ENCODE results near the gene TINCR.
A peak's percentile ranks its signal among the peaks of the same experiment; 100 is the strongest.

- TF ChIP-seq CTCF (IDR thresholded peaks at IDR 0.05) (peak in 1 of 6 experiments; percentile 28), POLR2A (IDR thresholded peaks at IDR 0.05) (no peak)
These were observed 32.8 kb downstream of the TINCR start for GRCh38 chr19:5534787-5535586.

Data from thyroid gland (tissue), 4 donors.